CD4-positive, alpha-beta T cell treated with Interleukin-4 for 4 hours (primary cell): ENCODE data around the gene FAM170B.

Experiments used
- DNase-seq: peaks from one replicate; pipeline ENCODE4 v3.0.0-alpha.2; 2020

Gene FAM170B

GRCh38 chr10:49168831-49169500 lies 35.1 kb upstream of the FAM170B start:
- no peak for DNase-seq

DNA sequence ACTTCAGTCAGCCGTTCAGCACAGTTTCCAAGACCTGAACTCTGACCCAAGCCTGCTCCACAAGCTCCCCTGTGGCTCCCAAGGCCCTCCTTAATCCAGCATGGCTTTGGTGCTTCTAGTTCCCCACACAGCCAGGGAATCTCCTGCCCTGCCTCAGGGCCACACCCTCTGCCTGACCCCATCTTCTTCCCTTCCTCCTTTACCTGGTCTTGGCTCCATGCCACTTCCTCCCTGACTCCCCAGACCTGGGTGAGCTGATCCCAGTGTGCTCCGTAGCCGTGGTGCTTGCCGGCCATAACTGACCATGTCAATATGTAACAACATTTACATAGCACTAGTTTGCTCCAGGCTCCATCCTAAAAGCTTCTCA lies 34.3 kb upstream of the FAM170B start:
- DNase-seq: no peak

DNA sequence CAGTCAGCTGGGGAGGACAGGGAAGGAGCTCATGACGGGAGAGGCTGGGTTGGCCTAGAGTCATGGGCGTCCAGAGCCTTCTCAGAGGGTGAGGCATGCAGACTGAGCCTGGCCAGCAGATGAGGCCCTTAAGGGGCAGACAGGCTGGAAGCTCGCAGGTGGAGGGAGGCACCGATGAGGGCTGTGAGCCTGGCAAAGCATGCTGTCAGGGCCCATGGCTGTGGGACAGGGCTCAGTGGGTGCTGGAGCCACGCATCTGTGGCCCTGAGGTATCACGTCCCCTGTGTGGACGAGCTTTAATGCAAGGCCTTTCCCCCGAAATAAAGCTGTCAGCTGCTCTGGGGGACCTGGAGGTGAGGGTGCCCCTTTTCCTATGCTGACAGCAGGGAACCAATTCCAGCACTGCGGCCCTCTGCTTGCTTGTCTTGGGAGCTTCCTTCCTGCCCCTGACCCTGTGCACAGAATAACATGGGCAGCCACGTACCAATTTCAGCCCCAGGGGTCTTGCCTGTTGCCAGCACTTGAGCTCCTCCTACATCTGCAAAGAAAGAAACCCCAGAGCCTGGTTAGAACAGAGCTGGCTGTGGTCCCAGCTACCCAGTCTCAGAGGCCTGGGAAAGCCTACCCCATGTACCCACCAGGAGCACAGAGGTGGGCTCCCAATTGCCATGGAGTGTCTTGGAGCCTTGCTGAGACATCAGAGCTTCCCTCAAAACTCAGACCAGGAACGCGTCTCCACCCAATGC lies 33.8 kb upstream of the FAM170B start:
- no peak for DNase-seq

DNA sequence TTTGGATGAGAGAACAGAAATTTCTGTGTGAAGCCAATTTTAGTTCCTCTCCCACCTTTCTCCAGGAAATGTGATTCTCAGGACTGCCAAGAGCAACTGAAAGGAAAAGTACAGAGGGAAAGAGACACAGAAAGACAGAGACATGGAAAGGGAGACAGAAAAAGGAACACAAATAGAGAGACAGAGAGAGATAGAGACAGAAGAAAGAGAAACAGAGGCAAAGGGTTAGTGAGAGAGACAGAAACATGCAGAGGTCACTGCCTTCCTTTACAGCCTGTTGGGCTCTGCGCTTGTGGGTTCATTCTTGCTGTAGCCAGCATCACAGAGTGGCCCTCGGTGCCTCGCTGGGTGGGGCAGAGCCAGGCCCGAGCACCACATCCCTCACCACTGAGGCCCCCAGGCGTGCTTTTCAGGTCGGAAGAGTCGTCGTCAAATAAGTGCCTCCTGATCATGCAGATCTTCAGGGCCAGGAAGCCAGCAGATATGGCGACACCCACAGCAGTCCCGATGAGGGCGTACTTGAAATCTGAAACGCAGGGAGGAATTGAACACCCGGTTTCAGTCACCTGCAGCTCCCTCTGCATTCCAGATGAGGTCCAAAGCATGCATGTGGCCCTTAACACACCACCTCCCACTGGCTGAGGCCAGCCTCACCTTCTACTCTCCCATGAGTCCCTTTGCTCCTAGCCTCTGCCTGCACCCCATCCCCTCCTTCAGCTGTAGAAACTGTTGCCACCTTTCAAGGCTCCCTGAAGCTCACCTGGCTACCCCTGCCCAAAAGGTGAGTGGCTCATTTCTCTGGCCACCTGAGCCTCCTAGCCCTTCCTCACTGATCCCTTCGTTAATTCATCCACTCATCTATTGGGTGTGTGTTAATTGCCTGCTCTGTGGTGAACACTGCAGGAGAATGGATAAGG lies 32.9 kb upstream of the FAM170B start:
- DNase-seq: no peak

GRCh38 chr10:49165821-49166483 lies 32.1 kb upstream of the FAM170B start:
- no peak for DNase-seq

DNA sequence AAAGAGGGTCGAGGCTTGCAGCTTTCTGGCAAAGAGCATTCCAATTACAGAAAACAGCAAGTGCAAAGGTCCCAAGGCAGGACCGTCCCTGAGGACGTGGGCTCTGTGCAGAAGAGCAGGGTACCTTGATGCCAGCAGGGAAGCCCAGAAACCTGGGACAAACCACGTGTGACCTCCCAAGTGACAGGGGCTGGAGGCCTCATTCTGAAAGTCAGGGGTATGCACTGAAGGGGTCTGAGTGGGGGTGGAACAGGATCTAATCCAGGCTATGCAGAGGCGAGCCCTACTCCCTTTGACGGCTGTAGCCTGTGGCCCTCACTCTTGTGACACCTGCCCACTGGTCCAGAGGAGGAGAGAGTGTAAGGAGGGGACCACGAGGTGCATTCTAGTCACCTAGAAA lies 31.4 kb upstream of the FAM170B start:
- no peak for DNase-seq

GRCh38 chr10:49164559-49165188 lies 30.9 kb upstream of the FAM170B start:
- no peak for DNase-seq

DNA sequence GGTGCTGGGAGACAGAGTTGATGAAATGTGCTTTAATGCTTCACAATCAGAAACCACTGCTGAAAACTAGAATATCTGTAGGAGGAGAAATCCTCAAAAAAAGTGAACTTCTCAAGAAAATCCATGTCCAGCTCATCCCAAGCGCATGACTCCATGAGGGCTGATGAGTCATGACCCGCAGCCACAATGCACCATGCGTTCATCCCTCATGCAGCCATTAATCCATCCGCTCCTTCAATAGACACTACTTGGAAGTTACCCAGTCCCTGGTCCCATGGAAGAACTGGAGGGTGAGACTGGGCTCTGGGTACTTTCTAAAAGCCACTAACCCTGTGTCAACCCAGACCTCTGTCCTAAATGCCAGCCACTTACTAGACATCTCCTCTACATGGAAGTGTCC lies 29.9 kb upstream of the FAM170B start:
- DNase-seq: no peak

DNA sequence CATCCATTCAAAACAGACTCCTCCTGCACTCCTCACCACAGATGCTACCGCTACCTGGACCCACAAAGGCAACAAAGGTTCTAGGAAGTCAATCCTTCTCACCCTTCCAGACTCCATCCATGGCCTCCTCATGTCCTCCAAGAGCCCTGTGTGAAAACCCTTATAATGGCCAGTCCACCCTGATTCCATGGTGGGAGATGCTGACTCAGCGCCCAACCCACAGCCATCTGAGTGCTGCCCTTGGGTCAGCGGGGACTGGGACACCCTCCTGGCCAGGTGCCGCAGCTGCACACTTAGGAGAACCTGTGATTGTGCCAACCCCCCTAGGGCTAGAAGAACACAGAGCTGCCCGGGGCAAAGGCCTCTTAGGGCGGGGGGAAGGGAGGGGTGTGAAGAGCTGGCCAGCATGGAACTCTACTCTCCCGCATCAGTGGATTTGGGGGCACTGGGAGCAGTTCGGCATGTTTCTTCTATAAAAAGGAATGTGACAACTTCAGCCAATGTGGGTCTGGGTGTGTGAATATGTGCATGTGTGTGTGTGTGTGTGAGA lies 29.0 kb upstream of the FAM170B start:
- no peak for DNase-seq

DNA sequence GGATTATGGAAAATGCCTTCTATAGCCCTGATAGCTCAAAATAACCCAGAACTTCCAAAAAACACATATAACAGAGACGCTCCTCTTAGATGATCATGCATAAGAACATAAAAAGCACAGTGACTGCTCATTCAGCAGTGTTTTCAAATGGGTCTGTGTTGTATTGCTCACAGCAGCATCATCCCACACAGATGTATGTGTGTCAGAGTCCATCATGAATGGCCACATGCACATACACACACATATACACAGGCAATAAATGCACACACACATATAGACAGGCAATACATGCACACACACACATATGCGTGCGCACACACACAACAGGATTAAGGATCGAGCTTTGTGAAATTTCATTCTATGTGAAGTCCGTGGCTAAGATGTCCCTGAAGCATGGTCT lies 28.2 kb upstream of the FAM170B start:
- DNase-seq: no peak

DNA sequence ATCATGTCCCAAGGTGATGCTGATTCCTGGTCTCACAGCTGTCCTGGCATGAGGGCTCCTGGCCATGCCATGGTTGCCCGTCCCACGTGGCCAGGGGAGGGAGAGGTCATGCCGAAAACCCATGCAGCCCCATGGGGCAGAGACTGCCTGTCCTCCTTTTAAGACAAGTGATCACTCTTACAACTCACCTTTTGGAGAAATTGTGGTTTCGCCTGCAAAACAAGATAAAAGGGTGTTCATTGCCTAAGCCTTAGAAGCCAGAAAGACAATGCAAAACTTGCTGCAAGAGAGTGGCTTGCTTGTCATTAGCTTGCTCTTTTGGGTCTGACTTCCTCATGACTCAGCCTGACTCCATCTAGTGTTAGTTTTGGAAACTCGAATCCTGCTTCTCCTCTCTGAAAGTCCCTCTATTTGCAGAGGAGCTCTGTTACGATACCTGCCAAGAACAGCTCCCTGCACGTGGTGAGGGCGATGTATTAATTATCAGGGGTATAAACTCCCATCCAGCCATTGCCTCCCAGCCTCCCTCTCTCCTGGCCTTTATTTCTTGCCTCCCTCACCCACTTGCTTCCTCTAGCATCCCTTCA lies 27.7 kb upstream of the FAM170B start:
- DNase-seq: no peak

- no peak for DNase-seq
Observed at GRCh38 chr10:49160814-49161213, 27.0 kb upstream of the FAM170B start.

DNA sequence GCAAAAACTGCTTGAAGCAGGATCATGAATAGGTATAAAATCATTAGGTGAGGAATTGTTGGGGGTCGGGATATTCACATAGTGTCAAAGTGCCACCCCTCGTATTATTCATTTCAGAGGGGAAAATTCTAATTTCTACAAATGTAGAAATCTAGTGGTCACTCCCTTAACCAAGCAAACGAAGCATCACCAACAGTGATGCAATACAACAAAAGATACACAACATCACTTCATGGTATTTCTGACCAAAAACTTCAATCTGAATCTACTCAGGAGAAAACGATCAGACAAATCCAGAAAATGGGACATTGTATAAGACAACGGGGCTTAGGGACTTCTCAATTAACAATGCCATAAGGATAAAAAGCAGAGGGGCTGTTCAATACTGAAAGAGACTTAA lies 26.3 kb upstream of the FAM170B start:
- DNase-seq: no peak

DNA sequence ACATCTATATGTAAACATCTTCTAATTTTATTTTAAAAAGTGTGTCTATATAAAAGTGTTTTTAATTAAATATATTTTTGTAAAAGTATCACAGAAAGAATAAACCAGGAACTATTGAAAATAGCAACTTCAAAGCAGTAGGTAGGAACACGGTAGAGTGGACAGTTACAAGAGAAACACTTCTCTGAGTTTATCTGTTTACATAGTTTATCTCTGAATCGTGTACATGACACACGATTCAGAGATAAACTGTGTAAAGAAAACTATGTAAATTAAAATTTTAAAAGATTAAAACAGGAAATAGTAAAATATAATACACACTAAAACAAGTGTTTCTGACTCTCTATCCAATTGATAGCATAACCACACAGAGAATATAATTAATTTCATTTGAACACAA lies 25.1 kb upstream of the FAM170B start:
- no peak for DNase-seq

- no peak for DNase-seq
Observed at GRCh38 chr10:49158404-49158803, 24.6 kb upstream of the FAM170B start.

DNA sequence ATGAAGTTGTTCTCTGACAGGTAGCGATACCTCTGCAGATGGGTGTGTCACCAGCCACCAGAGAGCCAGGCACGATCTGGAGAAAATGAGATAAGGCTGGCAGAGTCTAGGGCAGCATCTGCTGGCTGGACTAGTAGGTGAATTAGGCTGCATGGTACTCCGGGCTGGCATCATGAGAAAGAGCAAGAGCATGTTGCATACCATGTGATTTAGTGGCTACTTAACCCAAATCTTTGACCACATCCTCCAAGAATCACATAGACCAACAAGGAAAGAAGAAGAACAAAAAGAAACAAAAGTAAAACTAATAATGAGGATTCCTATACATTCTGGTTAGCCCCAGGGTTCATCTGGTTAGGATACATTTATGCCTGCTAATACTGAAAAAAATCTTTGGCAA lies 23.4 kb upstream of the FAM170B start:
- no peak for DNase-seq

DNA sequence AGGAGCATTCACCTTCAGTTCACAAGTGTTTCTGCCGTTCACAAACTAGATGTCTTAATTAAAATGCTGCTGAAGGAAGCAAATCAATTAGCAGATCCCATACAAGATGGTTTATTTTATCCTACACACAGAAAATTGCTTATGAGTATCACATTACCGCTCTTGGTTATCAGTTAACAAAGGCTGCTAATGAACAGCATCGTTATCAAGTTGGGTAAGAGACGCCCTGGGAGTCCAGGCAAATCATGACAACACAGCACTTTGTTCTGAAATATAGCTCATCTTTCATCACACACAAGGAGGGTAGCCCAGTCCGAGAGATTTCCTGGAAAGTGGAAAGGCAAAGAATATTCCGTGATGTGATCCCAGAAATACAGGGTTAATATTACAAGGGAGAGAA lies 20.8 kb upstream of the FAM170B start:
- DNase-seq: no peak

- DNase-seq: no peak
Observed at GRCh38 chr10:49153971-49154370, 20.1 kb upstream of the FAM170B start.

- no peak for DNase-seq
Observed at GRCh38 chr10:49153115-49153514, 19.3 kb upstream of the FAM170B start.

DNA sequence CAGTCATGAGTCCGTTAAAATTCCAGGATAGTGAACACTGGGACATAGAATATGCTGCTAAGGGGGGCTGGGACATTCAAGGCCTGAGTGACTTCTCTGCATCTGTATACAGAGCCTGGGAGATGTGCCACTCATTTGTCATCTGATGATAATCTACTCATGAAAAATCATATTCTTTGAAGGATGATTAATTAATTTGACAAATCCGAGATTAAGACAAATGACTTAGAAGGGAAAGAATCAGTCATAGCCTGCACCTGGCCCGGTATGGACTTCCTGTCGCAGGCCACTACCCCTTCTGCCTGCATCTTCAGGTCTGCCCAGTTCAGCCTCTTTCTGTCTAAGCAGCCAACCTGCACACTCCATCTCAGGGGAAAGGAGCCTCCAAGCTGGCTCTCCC lies 18.8 kb upstream of the FAM170B start:
- no peak for DNase-seq

- no peak for DNase-seq
Observed at GRCh38 chr10:49152037-49152436, 18.2 kb upstream of the FAM170B start.

DNA sequence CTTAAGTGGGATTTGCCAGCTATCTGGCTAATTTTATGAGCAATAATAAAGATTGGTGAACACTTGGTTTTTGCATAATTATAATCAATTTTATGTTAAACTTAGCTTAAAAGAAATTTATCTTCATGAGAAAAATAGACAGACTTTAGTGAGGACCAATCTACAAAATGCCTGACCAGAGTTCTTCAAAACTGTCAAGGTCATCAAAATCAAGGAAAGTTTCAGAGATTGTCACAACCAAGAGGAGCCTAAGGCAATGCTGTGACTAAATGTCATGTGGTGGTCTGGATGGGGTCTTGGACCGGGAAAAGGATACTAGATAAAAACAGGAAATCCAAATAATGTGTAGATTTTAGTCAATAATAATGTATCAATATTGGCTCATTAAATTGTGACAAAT lies 17.7 kb upstream of the FAM170B start:
- no peak for DNase-seq
